Stimulated activated CD4-positive, alpha-beta T cell treated with anti-CD3 and anti-CD28 coated beads, Interleukin-1b, Interleukin-23, amount 100 ng/mL, for 4 hours (primary cell): ENCODE results near the gene CFAP74.
A peak's percentile ranks its signal among the peaks of the same experiment; 100 is the strongest.
"Not testable (repeated sequence)": the region's sequence is repeated elsewhere in the genome, so short reads cannot be mapped to it uniquely, and the experiment has no call there.

Experiments
- DNase-seq, 2 donors: peaks; one replicate each; pipeline ENCODE4 v3.0.0-alpha.2; 2020; ENCODE audit warnings: low read depth in 2 of 2

Gene CFAP74

GRCh38 chr1:1954831-1955441, 48.6 kb downstream of the CFAP74 start:
- DNase-seq: no peak

GRCh38 chr1:1954015-1954414, 49.6 kb downstream of the CFAP74 start:
- DNase-seq: no peak

- no peak for DNase-seq
These were observed 52.6 kb downstream of the CFAP74 start for GRCh38 chr1:1950940-1951339.

GRCh38 chr1:1948783-1949182, 54.8 kb downstream of the CFAP74 start:
- DNase-seq: no peak

- no peak for DNase-seq
These were observed 56.1 kb downstream of the CFAP74 start for GRCh38 chr1:1947493-1947892.

- no peak for DNase-seq
These were observed 57.0 kb downstream of the CFAP74 start for GRCh38 chr1:1946540-1946939.

- DNase-seq: no peak
These were observed 57.7 kb downstream of the CFAP74 start for GRCh38 chr1:1945782-1946393.

GRCh38 chr1:1943834-1944570, 59.6 kb downstream of the CFAP74 start:
- DNase-seq: peak; percentile 50 to 57

GRCh38 chr1:1942753-1943656, 60.6 kb downstream of the CFAP74 start:
- DNase-seq: no peak

GRCh38 chr1:1941868-1942752, 61.5 kb downstream of the CFAP74 start:
- DNase-seq: no peak

- no peak for DNase-seq
These were observed 62.3 kb downstream of the CFAP74 start for GRCh38 chr1:1941211-1941841.

GRCh38 chr1:1940123-1940425, 63.5 kb downstream of the CFAP74 start:
- DNase-seq: no peak

GRCh38 chr1:1939296-1940122, 64.1 kb downstream of the CFAP74 start:
- DNase-seq: no peak

GRCh38 chr1:1938613-1939295, 64.8 kb downstream of the CFAP74 start:
- DNase-seq: no peak

- DNase-seq: no peak
These were observed 65.4 kb downstream of the CFAP74 start for GRCh38 chr1:1938276-1938573.

- no peak for DNase-seq
These were observed 65.9 kb downstream of the CFAP74 start for GRCh38 chr1:1937549-1938275.

GRCh38 chr1:1937061-1937460, 66.5 kb downstream of the CFAP74 start:
- no peak for DNase-seq

- DNase-seq: not testable (repeated sequence)
These were observed 68.7 kb downstream of the CFAP74 start for GRCh38 chr1:1934848-1935247.
